Measurements from ENCODE around the gene SUMF1. TPM values are rescaled to one million over a fixed set of nuclear protein-coding genes. Genes with fewer than 3 reads are reported as not detected.

The SUMF1 gene
- total and polyA plus RNA-seq, 8 donors = 27.1 to 43.9 (median 35.3) TPM

DNA sequence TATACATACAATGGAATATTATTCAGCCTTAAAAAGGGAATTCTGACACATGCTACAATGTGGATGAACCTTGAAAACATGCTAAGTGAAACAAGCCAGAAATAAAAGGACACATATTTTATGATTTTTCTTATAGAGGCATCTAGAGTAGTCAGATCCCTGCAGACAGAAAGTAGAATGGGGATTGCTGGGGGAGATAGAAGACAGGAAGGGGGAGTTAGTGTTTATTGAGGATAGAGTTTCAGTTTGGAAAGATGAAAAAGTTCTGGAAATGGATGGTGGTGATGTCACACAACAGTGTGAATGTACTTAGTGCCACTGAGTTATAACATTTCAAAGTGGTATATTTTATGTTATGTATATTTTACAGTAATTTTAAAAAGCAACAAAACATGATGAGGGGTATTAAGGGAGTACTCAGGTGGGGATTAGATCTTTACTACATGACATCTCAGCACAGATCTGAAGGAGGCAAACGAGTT, 30.8 kb upstream of the SUMF1 start:
- Histone ChIP-seq H3K27ac (no peak overlapping the region), H3K4me3 (no peak overlapping the region), H3K27me3 (no peaks in the 10 kb centered on the region), H3K4me1 (peaks cover 0 to 26% of the 10 kb centered on the region in 2 donors), H3K36me3 (no peaks in the 10 kb centered on the region), H3K9me3 (no peaks in the 10 kb centered on the region)
- no peak for TF ChIP-seq CTCF (IDR thresholded peaks at IDR 0.05)
- intact Hi-C loops (cut with DNase I) = no loop called here
- ATAC-seq (no peak), DNase-seq (no peak)

DNA sequence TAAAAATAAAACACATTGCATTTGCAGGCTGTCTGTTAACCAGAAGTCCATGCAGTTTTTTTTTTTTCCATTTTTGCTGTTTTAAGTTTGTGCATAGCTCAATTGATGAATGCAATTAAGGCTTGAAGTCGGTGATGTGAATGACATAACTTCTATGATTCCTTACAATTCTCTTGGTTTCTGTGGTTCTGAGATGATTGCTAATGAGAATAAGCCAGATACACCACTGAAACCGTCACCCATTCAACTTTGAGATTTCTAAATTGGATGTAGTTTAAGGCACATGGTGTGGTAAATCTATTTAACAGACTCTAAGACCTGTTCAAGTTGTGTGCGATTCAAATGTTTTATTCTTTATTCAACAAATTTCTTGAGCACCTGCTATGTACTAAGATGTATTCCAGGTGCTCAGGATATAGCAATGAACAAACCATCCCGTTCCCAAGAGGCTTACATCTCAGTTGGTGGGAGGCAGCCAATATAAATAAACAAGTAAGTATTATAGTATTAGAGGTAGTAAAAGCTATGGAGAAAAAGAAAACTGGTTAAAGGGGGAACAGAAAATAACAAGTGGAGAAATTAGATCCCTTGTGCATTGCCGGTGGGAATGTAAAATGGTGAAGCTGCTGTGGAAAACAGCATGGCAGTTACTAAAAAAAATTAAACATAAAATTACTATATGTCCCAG, 30.1 kb upstream of the SUMF1 start:
- Histone ChIP-seq H3K36me3 (no peaks in the 10 kb centered on the region), H3K27me3 (no peaks in the 10 kb centered on the region), H3K4me3 (no peak overlapping the region), H3K9me3 (no peaks in the 10 kb centered on the region), H3K4me1 (peaks cover 0 to 29% of the 10 kb centered on the region in 2 donors), H3K27ac (no peak overlapping the region)
- intact Hi-C loops (cut with DNase I) = no loop called here
- ATAC-seq = no peak
- no peak for DNase-seq
- TF ChIP-seq CTCF (IDR thresholded peaks at IDR 0.05) = no peak

GRCh38 chr3:4496087-4496452, 29.0 kb upstream of the SUMF1 start:
- ATAC-seq = no peak
- Histone ChIP-seq H3K27me3 (no peaks in the 10 kb centered on the region), H3K27ac (no peak overlapping the region), H3K4me1 (peaks cover 0 to 36% of the 10 kb centered on the region in 2 donors), H3K36me3 (no peaks in the 10 kb centered on the region), H3K4me3 (no peak overlapping the region), H3K9me3 (no peaks in the 10 kb centered on the region)
- intact Hi-C loops (cut with DNase I) = no loop called here
- TF ChIP-seq CTCF (IDR thresholded peaks at IDR 0.05) = no peak
- no peak for DNase-seq

GRCh38 chr3:4495294-4496086, 28.4 kb upstream of the SUMF1 start:
- intact Hi-C loops (cut with DNase I) = no loop called here
- no peak for ATAC-seq

More at GRCh38 chr3:4495294-4496086, 28.4 kb upstream of the SUMF1 start:
- no peak for TF ChIP-seq CTCF (IDR thresholded peaks at IDR 0.05)
- Histone ChIP-seq H3K4me3 (peak overlapping the region in 1 of 2 donors; percentile 87), H3K4me1 (peaks cover 0 to 36% of the 10 kb centered on the region in 2 donors), H3K27me3 (no peaks in the 10 kb centered on the region), H3K36me3 (no peaks in the 10 kb centered on the region), H3K27ac (no peak overlapping the region), H3K9me3 (no peaks in the 10 kb centered on the region)
- no peak for DNase-seq

All from left lung (tissue), 10 donors.